SK-N-SH treated with all-trans-retinoic acid at 6 μM for 48 hours (cell line): ENCODE results near the gene CLEC1A.

Experiments used
- ATAC-seq: fragments of 200-7000 bp; cut with Tn5 transposase; 3 replicates; pipeline ENCODE4 v1.9.1; 2020; ENCODE audit warnings: mild to moderate bottlenecking, moderate library complexity
- ARNTL ChIP-seq: fragments of 450-650 bp; formaldehyde crosslinking; IDR thresholded peaks from 2 replicates; pipeline ENCODE4 v1.5.0; 2020; ENCODE audit warnings: low read depth, mild to moderate bottlenecking, moderate library complexity, borderline replicate concordance
- BACH2 ChIP-seq: fragments of 250-450 bp; sonication (Bioruptor Pico); IDR thresholded peaks from 2 replicates; pipeline ENCODE4 v1.9.0; 2021; ENCODE audit warnings: mild to moderate bottlenecking, borderline replicate concordance
- CSDC2 ChIP-seq: fragments of 250-450 bp; sonication (Bioruptor Pico); IDR thresholded peaks from 2 replicates; pipeline ENCODE4 v1.5.0; 2020; ENCODE audit warnings: mild to moderate bottlenecking, moderate library complexity
- CSRNP3 ChIP-seq: fragments of 250-450 bp; sonication (Bioruptor Pico); IDR thresholded peaks from 2 replicates; pipeline ENCODE4 v1.5.1; 2021; ENCODE audit warnings: mild to moderate bottlenecking, moderate library complexity
- ESRRG ChIP-seq: fragments of 250-450 bp; sonication (Bioruptor Pico); IDR thresholded peaks from 2 replicates; pipeline ENCODE4 v1.6.1; 2021; ENCODE audit warnings: mild to moderate bottlenecking
- GLIS3 ChIP-seq: fragments of 250-450 bp; sonication (Bioruptor Pico); IDR thresholded peaks from 2 replicates; pipeline ENCODE4 v1.5.0; 2020; ENCODE audit warnings: mild to moderate bottlenecking, moderate library complexity
- ISL1 ChIP-seq: fragments of 250-450 bp; sonication (Bioruptor Pico); IDR thresholded peaks from 2 replicates; pipeline ENCODE4 v2.1.2; 2022; ENCODE audit warnings: mild to moderate bottlenecking, moderate library complexity
- OSR1 ChIP-seq: fragments of 250-450 bp; sonication (Bioruptor Pico); IDR thresholded peaks from 2 replicates; pipeline ENCODE4 v1.8.0; 2022; ENCODE audit warnings: moderate library complexity, mild to moderate bottlenecking, inconsistent platforms
- PATZ1 ChIP-seq: fragments of 250-450 bp; sonication (Bioruptor Pico); IDR thresholded peaks from 2 replicates; pipeline ENCODE4 v1.8.0; 2020; ENCODE audit warnings: mild to moderate bottlenecking, moderate library complexity, borderline replicate concordance
- POU6F1 ChIP-seq: fragments of 250-450 bp; sonication (Bioruptor Pico); IDR thresholded peaks from 2 replicates; pipeline ENCODE4 v1.8.0; 2021; ENCODE audit warnings: low read depth, mild to moderate bottlenecking, moderate library complexity, borderline replicate concordance
- RARB ChIP-seq: fragments of 250-450 bp; sonication (Bioruptor Pico); IDR thresholded peaks from 2 replicates; pipeline ENCODE4 v1.8.0; 2021; ENCODE audit warnings: mild to moderate bottlenecking, moderate library complexity
- TCF4 ChIP-seq: fragments of 250-450 bp; sonication (Bioruptor Pico); IDR thresholded peaks from 2 replicates; pipeline ENCODE4 v1.8.0; 2021; ENCODE audit warnings: mild to moderate bottlenecking, moderate library complexity, borderline replicate concordance
- TOX ChIP-seq: fragments of 250-450 bp; sonication (Bioruptor Pico); IDR thresholded peaks from 2 replicates; pipeline ENCODE4 v1.8.0; 2021; ENCODE audit warnings: mild to moderate bottlenecking, moderate library complexity, borderline replicate concordance
- ZC3H10 ChIP-seq: fragments of 250-450 bp; sonication (Bioruptor Pico); IDR thresholded peaks from 2 replicates; pipeline ENCODE4 v1.5.1; 2021; ENCODE audit warnings: mild to moderate bottlenecking, moderate library complexity
- ZFP3 ChIP-seq: fragments of 250-450 bp; sonication (Bioruptor Pico); IDR thresholded peaks from 2 replicates; pipeline ENCODE4 v1.5.0; 2020; ENCODE audit warnings: mild to moderate bottlenecking, moderate library complexity
- ZFP30 ChIP-seq: fragments of 450-650 bp; formaldehyde crosslinking; IDR thresholded peaks from 2 replicates; pipeline ENCODE4 v1.5.0; 2022; ENCODE audit warnings: mild to moderate bottlenecking, moderate library complexity
- ZNF565 ChIP-seq: fragments of 450-650 bp; formaldehyde crosslinking; conservative IDR thresholded peaks from 2 replicates; pipeline ENCODE4 v1.5.0; 2020; ENCODE audit warnings: low read depth, mild to moderate bottlenecking, moderate library complexity
- ZNF70 ChIP-seq: fragments of 450-650 bp; formaldehyde crosslinking; IDR thresholded peaks from 2 replicates; pipeline ENCODE4 v1.5.0; 2020; ENCODE audit warnings: mild to moderate bottlenecking, moderate library complexity
- ZNF8 ChIP-seq: fragments of 450-650 bp; formaldehyde crosslinking; IDR thresholded peaks from 2 replicates; pipeline ENCODE4 v1.5.0; 2020; ENCODE audit warnings: mild to moderate bottlenecking, moderate library complexity

CLEC1A gene

GRCh38 chr12:10098791-10099190 is at the start of gene CLEC1A:
Gene CLEC1A (minus strand): TSS chr12:10098985. CDS start chr12:10098922, 63 bp downstream.
- ATAC-seq = no peak
- no peak for TF ChIP-seq CSRNP3 (CRISPR knock-in tag)
- no peak for TF ChIP-seq BACH2
- no peak for TF ChIP-seq ARNTL (CRISPR knock-in tag)
- TF ChIP-seq ZFP3 (CRISPR knock-in tag) = no peak
- TF ChIP-seq POU6F1 = no peak
- no peak for TF ChIP-seq ISL1 (CRISPR knock-in tag)
- no peak for TF ChIP-seq TCF4 (CRISPR knock-in tag)
- TF ChIP-seq RARB (CRISPR knock-in tag) = no peak
- no peak for TF ChIP-seq CSDC2 (CRISPR knock-in tag)
- TF ChIP-seq, all 23 proteins: peak for 0

GRCh38 chr12:10147714-10148403 is 49.1 kb upstream of the CLEC1A start:
- ATAC-seq = no peak
- TF ChIP-seq ISL1 (CRISPR knock-in tag) (no peak), CSDC2 (CRISPR knock-in tag) (no peak), RARB (CRISPR knock-in tag) (no peak), ZFP30 (CRISPR knock-in tag) (no peak), ZNF70 (CRISPR knock-in tag) (no peak), OSR1 (CRISPR knock-in tag) (no peak), BACH2 (no peak), ZFP3 (CRISPR knock-in tag) (no peak), ESRRG (CRISPR knock-in tag) (no peak)

- TF ChIP-seq TOX (CRISPR knock-in tag) = no peak
- TF ChIP-seq ESRRG (CRISPR knock-in tag) = no peak
- TF ChIP-seq POU6F1 = no peak
- no peak for TF ChIP-seq ISL1 (CRISPR knock-in tag)
- no peak for TF ChIP-seq ZNF565
- TF ChIP-seq ZFP30 (CRISPR knock-in tag) = no peak
- TF ChIP-seq BACH2 = no peak
- TF ChIP-seq CSDC2 (CRISPR knock-in tag) = no peak
- no peak for TF ChIP-seq ARNTL (CRISPR knock-in tag)
- no peak for TF ChIP-seq RARB (CRISPR knock-in tag)
- no peak for TF ChIP-seq ZNF70 (CRISPR knock-in tag)
- TF ChIP-seq TCF4 (CRISPR knock-in tag) = no peak
- ATAC-seq = no peak
These were observed 44.3 kb upstream of the CLEC1A start for GRCh38 chr12:10142976-10143589.

- 0 out of 3 replicates have a peak, but pooled peaks have one; percentile 20 for ATAC-seq
- TF ChIP-seq CSDC2 (CRISPR knock-in tag) (no peak), OSR1 (CRISPR knock-in tag) (no peak), BACH2 (no peak), PATZ1 (CRISPR knock-in tag) (no peak), ZFP3 (CRISPR knock-in tag) (no peak), ZC3H10 (no peak), TCF4 (CRISPR knock-in tag) (no peak), ZNF565 (no peak), ZNF8 (CRISPR knock-in tag) (no peak), TOX (CRISPR knock-in tag) (no peak), CSRNP3 (CRISPR knock-in tag) (no peak), GLIS3 (CRISPR knock-in tag) (no peak)
These were observed 41.2 kb upstream of the CLEC1A start for GRCh38 chr12:10140001-10140400.
